Keratinocyte (primary cell): Measurements from ENCODE around the gene TPRG1L. TPM values are rescaled to one million over a fixed set of nuclear protein-coding genes. Genes with fewer than 3 reads are reported as not detected.

Experiments
- DNase-seq: peaks from one replicate; pipeline ENCODE4 v3.0.0-alpha.2; 2011; ENCODE audit warnings: low read depth, missing footprints, low spot score
- FAIRE-seq: peaks from 2 replicates; lab custom pipeline; 2011; peaks lifted over from hg19 to GRCh38; lab: Jason Lieb, UNC
- H2AFZ ChIP-seq: 2 replicates; pipeline ENCODE4 v1.6.0; 2012; ENCODE audit warnings: low read length, control low read depth, inconsistent platforms; ENCODE audit not compliant: control insufficient read depth
- H3K27ac ChIP-seq: 2 replicates; pipeline ENCODE4 v1.5.1; 2011; ENCODE audit warnings: low read length; ENCODE audit not compliant: control insufficient read depth, insufficient read depth
- H3K27me3 ChIP-seq: 3 replicates; pipeline ENCODE4 v1.6.0; 2011; ENCODE audit warnings: low read length; ENCODE audit not compliant: control insufficient read depth, insufficient read depth; ENCODE audit errors: extremely low read depth
- H3K36me3 ChIP-seq, 2 experiments: 2 replicates in 1 of 2; 3 replicates in 1 of 2; pipeline ENCODE4 v1.5.1; 2011; ENCODE audit warnings: low read length in 2 of 2, mild to moderate bottlenecking in 1 of 2; ENCODE audit not compliant: control insufficient read depth in 2 of 2, insufficient read depth in 2 of 2; ENCODE audit errors: extremely low read depth in 1 of 2
- H3K4me1 ChIP-seq: 3 replicates; pipeline ENCODE4 v1.5.1; 2011; ENCODE audit warnings: low read length; ENCODE audit not compliant: control insufficient read depth, insufficient read depth; ENCODE audit errors: extremely low read depth
- H3K4me2 ChIP-seq: 3 replicates; pipeline ENCODE4 v1.6.0; 2011; ENCODE audit warnings: low read depth, low read length; ENCODE audit not compliant: control insufficient read depth, insufficient read depth; ENCODE audit errors: extremely low read depth
- H3K4me3 ChIP-seq, 3 experiments: fragments of 200-600 bp in 1 of 3; sonication (generic) in 1 of 3; 2 replicates in 2 of 3; 3 replicates in 1 of 3; pipeline ENCODE4 v1.5.1; 2011 to 2016; ENCODE audit warnings: low read length in 3 of 3, mild to moderate bottlenecking in 3 of 3, control low read depth in 2 of 3, inconsistent platforms in 1 of 3, low read depth in 1 of 3, mixed read lengths in 1 of 3, mixed run types in 1 of 3, moderate library complexity in 1 of 3; ENCODE audit not compliant: control insufficient read depth in 2 of 3, insufficient read depth in 2 of 3; ENCODE audit errors: extremely low read depth in 1 of 3
- H3K79me2 ChIP-seq: 2 replicates; pipeline ENCODE4 v1.6.0; 2012; ENCODE audit warnings: low read length; ENCODE audit not compliant: control insufficient read depth, insufficient read depth
- H3K9ac ChIP-seq: 3 replicates; pipeline ENCODE4 v1.6.0; 2011; ENCODE audit warnings: low read length; ENCODE audit not compliant: control insufficient read depth, insufficient read depth; ENCODE audit errors: extremely low read depth
- H3K9me1 ChIP-seq: 3 replicates; pipeline ENCODE4 v1.6.0; 2011; ENCODE audit warnings: low read length; ENCODE audit not compliant: control insufficient read depth, insufficient read depth; ENCODE audit errors: extremely low read depth
- H3K9me3 ChIP-seq: 2 replicates; pipeline ENCODE4 v1.5.1; 2012; ENCODE audit warnings: low read depth, low read length; ENCODE audit not compliant: control insufficient read depth
- H4K20me1 ChIP-seq: 3 replicates; pipeline ENCODE4 v1.6.0; 2011; ENCODE audit warnings: low read length; ENCODE audit not compliant: control insufficient read depth, insufficient read depth; ENCODE audit errors: extremely low read depth
- EZH2 ChIP-seq: IDR thresholded peaks from one replicate; pipeline ENCODE4 v1.6.1; 2012; ENCODE audit warnings: inconsistent platforms, mild to moderate bottlenecking, low read length, moderate library complexity
- dilution Hi-C: fragments of 300-500 bp; cut with MboI; formaldehyde crosslinking; loops from one replicate; pipeline ENCODE4 v1.7.0; 2020; ENCODE audit warnings: low sequenced_read_pairs; ENCODE audit not compliant: extremely low pct_ligation_motif_present
- polyA plus RNA-seq, 5 experiments: library from polyadenylated mRNA; depleted of rRNA in 3 of 5; stranded (reverse) in 3 of 5; stranded (forward) in 1 of 5; unstranded in 1 of 5; fragments of >200 nt; gene quantifications; 1 replicate in 1 of 5; 2 replicates in 3 of 5; 3 replicates in 1 of 5; pipeline versions ENCODE4 v1.2.1 to v1.2.3, GENCODE V29; 2011 to 2012; ENCODE audit warnings: missing spikeins in 2 of 5, low read depth in 1 of 5, low replicate concordance in 1 of 5
- TF ChIP-seq, protein P1 (sequence below), 3 experiments: IDR thresholded peaks in 1 of 3; conservative IDR thresholded peaks in 1 of 3; optimal IDR thresholded peaks in 1 of 3; 2 replicates in 2 of 3; 3 replicates in 1 of 3; pipeline versions ENCODE3 to v1.5.1; 2011; ENCODE audit warnings: low read length in 3 of 3, mild to moderate bottlenecking in 3 of 3, moderate library complexity in 2 of 3, control low read depth in 1 of 3, inconsistent platforms in 1 of 3; ENCODE audit not compliant: insufficient read depth in 2 of 3; ENCODE audit errors: extremely low read depth in 1 of 3

Gene TPRG1L
- polyA plus RNA-seq, 1 donor (not counting 4 experiments of a cell fraction or from before 2014, with no cell fraction given), result 57.4 TPM

DNA sequence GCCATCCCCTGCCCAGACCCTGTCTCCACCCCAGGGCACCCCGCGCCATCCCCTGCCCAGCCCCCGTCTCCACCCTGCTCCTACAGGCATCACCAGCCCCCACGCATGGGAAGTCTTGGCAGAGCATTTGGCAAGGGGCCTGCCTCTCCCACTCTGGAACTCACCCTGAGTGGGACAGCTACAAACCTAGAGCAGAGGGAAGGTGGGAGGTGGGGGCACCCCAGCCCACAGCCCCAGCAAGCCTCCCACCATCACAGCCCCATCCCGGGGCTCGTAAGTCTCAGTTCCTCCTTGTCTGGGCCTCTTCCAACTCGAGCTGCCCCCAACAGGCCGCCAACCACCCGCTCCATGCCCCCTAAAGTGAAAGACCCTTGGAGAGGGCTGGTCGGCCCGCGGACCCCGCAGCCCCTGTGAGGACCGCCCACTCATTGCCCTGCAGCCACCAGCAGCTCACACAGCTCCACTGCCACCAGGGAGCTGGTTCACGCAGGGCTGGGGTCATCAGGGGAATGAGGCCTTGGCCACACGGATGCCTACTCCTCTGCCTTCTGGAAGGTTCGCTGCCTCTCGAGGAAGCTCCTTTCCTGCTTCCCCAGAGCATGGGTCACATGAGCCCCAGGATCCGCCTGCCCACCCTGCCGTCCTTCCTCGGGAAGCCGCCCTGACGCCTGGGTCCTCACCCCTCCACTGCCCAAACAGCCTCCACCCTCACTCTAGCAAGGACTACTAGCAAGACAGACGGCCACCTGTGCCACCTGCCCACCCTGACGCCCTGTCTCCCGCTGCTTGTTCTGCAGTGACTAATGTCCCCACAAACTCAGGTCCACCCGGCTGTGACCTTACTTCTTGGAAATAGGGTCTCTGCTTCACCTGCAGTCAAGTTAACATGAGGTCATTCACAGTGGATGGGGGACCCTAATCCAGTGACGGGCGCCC, 27.9 kb upstream of the TPRG1L start:
- TF ChIP-seq EZH2, result no peak
- TF ChIP-seq, protein P1, sequence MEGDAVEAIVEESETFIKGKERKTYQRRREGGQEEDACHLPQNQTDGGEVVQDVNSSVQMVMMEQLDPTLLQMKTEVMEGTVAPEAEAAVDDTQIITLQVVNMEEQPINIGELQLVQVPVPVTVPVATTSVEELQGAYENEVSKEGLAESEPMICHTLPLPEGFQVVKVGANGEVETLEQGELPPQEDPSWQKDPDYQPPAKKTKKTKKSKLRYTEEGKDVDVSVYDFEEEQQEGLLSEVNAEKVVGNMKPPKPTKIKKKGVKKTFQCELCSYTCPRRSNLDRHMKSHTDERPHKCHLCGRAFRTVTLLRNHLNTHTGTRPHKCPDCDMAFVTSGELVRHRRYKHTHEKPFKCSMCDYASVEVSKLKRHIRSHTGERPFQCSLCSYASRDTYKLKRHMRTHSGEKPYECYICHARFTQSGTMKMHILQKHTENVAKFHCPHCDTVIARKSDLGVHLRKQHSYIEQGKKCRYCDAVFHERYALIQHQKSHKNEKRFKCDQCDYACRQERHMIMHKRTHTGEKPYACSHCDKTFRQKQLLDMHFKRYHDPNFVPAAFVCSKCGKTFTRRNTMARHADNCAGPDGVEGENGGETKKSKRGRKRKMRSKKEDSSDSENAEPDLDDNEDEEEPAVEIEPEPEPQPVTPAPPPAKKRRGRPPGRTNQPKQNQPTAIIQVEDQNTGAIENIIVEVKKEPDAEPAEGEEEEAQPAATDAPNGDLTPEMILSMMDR (optimal IDR thresholded peaks at IDR 0.05 in 1 of 3, IDR thresholded peaks at IDR 0.05 in 1 of 3, conservative IDR thresholded peaks at IDR 0.05 in 1 of 3; ENCODE audit: extremely low read depth in 1 of 3, insufficient read depth in 2 of 3, low read length in 3 of 3), result no peak
- Histone ChIP-seq H3K9me1 (no peaks in the 10 kb centered on the region), H3K4me1 (peaks cover 6% of the 10 kb centered on the region), H3K4me2 (no peak overlapping the region), H4K20me1 (no peaks in the 10 kb centered on the region), H3K9ac (no peak overlapping the region), H2AFZ (no peak overlapping the region), H3K27ac (no peak overlapping the region), H3K36me3 (no peaks in the 10 kb centered on the region), H3K4me3 (no peak overlapping the region), H3K79me2 (no peaks in the 10 kb centered on the region), H3K9me3 (no peaks in the 10 kb centered on the region), H3K27me3 (no peaks in the 10 kb centered on the region)
- FAIRE-seq, result no peak
- dilution Hi-C loops, result no loop called here
- no peak for DNase-seq

DNA sequence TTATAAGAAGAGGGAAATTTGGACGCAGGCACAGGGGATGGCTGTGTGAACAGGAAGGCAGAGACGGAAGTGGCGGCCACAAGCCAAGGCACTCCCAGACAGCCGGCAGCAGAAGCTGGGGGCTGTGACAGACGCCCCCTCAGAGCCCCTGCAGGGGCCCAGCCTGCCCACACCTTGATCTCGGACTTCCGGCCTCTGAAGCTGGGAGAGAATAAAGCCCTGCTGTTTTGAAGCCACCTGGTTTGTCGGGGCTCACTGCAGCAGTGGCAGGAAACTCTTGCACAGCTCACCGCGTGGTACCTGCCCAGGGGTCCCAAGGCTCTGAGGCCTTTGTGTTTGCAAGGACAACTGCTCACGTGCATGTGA, 27.2 kb upstream of the TPRG1L start:
- FAIRE-seq, result no peak

More for the DNA sequence above, 27.2 kb upstream of the TPRG1L start:
- no peaks in the 10 kb centered on the region for H3K9me3 ChIP-seq
- no peaks in the 10 kb centered on the region for H3K9me1 ChIP-seq
- DNase-seq, result no peak
- TF ChIP-seq EZH2, result no peak
- TF ChIP-seq, protein P1 (optimal IDR thresholded peaks at IDR 0.05 in 1 of 3, IDR thresholded peaks at IDR 0.05 in 1 of 3, conservative IDR thresholded peaks at IDR 0.05 in 1 of 3; ENCODE audit: extremely low read depth in 1 of 3, insufficient read depth in 2 of 3, low read length in 3 of 3), result no peak
- H3K4me1 ChIP-seq, result peaks cover 6% of the 10 kb centered on the region
- no peak overlapping the region for H2AFZ ChIP-seq
- H3K4me2 ChIP-seq, result no peak overlapping the region
- no peaks in the 10 kb centered on the region for H4K20me1 ChIP-seq
- H3K27me3 ChIP-seq, result no peaks in the 10 kb centered on the region
- dilution Hi-C loops, result no loop called here
- H3K36me3 ChIP-seq, result no peaks in the 10 kb centered on the region
- no peak overlapping the region for H3K4me3 ChIP-seq
- no peak overlapping the region for H3K9ac ChIP-seq
- H3K27ac ChIP-seq, result no peak overlapping the region
- H3K79me2 ChIP-seq, result no peaks in the 10 kb centered on the region
